HCT116 (cell line): Measurements from ENCODE around the gene QRICH1. TPM values are rescaled to one million over a fixed set of nuclear protein-coding genes. Genes with fewer than 3 reads are reported as not detected.

Source experiments
- ATAC-seq: fragments of 200-7000 bp; cut with Tn5 transposase; 2 replicates; pipeline ENCODE4 v1.9.1; 2020; ENCODE audit warnings: mild to moderate bottlenecking, moderate library complexity
- BruUV-seq: library from RNA; stranded (reverse); fragments of 400-500 nt; replicated peaks from 2 replicates; lab custom pipeline; 2021; lab: Mats Ljungman, UMichigan
- CTCF ChIA-PET: fragments of 300-600 bp; sonication (Branson Sonifier 250); formaldehyde crosslinking; loops from one replicate; lab custom pipeline; 2021; ENCODE audit warnings: antibody characterized with exemption; lab: Charles Lee
- POLR2A ChIA-PET: fragments of 300-600, 350-600 bp; sonication (Branson Sonifier 250); formaldehyde crosslinking; loops from one replicate; lab custom pipeline; 2021; ENCODE audit warnings: antibody characterized with exemption; lab: Charles Lee
- RAD21 ChIA-PET, 2 experiments: fragments of 300-600 bp; sonication (Branson Sonifier 250); formaldehyde crosslinking; loops; one replicate each; lab custom pipeline; 2023; ENCODE audit warnings: low total read pairs in 2 of 2; ENCODE audit not compliant: uncharacterized antibody in 2 of 2, unreplicated experiment in 2 of 2, low non-redundant PET in 1 of 2; lab: Charles Lee
- DNase-seq: peaks from one replicate; pipeline ENCODE4 v3.0.0-alpha.2; 2010; ENCODE audit warnings: low read depth, low spot score
- H2AFZ ChIP-seq: fragments of 200-600 bp; shearing (Covaris generic), sonication (generic); 2 replicates; pipeline ENCODE4 v1.6.1; 2017; ENCODE audit warnings: low read depth, mixed run types, mixed read lengths, antibody characterized with exemption, low read length; ENCODE audit not compliant: poor library complexity, severe bottlenecking
- H3K27ac ChIP-seq: 2 replicates; pipeline ENCODE4 v1.5.1; 2012; ENCODE audit warnings: low read depth, low read length
- H3K27me3 ChIP-seq: fragments of 200-600 bp; sonication (generic); 2 replicates; pipeline ENCODE4 v1.6.1; 2016; ENCODE audit warnings: mixed run types, low read length, mixed read lengths; ENCODE audit not compliant: insufficient read depth
- H3K36me3 ChIP-seq, 2 experiments: fragments of 200-500 bp in 1 of 2; fragments of 200-600 bp in 1 of 2; sonication (Bioruptor generic) in 1 of 2; sonication (generic) in 1 of 2; 2 replicates each; pipeline versions ENCODE4 v1.5.1 to v1.6.1; 2014 to 2016; ENCODE audit warnings: low read length in 2 of 2, inconsistent platforms in 1 of 2, mixed read lengths in 1 of 2, mixed run types in 1 of 2; ENCODE audit not compliant: insufficient read depth in 2 of 2, control insufficient read depth in 1 of 2
- H3K4me1 ChIP-seq, 2 experiments: fragments of 200-600 bp in 1 of 2; sonication (generic) in 1 of 2; 2 replicates each; pipeline versions ENCODE4 v1.5.1 to v1.6.1; 2012 to 2017; ENCODE audit warnings: low read length in 2 of 2, inconsistent platforms in 1 of 2, mild to moderate bottlenecking in 1 of 2, mixed read lengths in 1 of 2, mixed run types in 1 of 2, moderate library complexity in 1 of 2; ENCODE audit not compliant: insufficient read depth in 2 of 2, control insufficient read depth in 1 of 2
- H3K4me2 ChIP-seq: fragments of 200-600 bp; sonication (generic); 2 replicates; pipeline ENCODE4 v1.6.1; 2017; ENCODE audit warnings: mixed run types, low read length, mixed read lengths
- H3K4me3 ChIP-seq, 2 experiments: fragments of 200-600 bp in 1 of 2; sonication (generic) in 1 of 2; replicated peaks in 1 of 2; 2 replicates each; pipeline ENCODE4 v1.5.1; 2011 to 2016; ENCODE audit warnings: low read length in 2 of 2, control low read depth in 1 of 2, low read depth in 1 of 2, mild to moderate bottlenecking in 1 of 2, mixed read lengths in 1 of 2, mixed run types in 1 of 2
- H3K79me2 ChIP-seq: fragments of 200-600 bp; sonication (generic); 2 replicates; pipeline ENCODE4 v1.6.1; 2017; ENCODE audit warnings: mild to moderate bottlenecking, mixed run types, low read length, moderate library complexity, mixed read lengths; ENCODE audit not compliant: insufficient read depth
- H3K9ac ChIP-seq: fragments of 200-600 bp; sonication (generic); 2 replicates; pipeline ENCODE4 v1.6.1; 2016; ENCODE audit warnings: low read length, mixed read lengths
- H3K9me2 ChIP-seq: fragments of 200-600 bp; sonication (generic), shearing (Covaris generic); 2 replicates; pipeline ENCODE4 v1.6.1; 2017; ENCODE audit warnings: mixed run types, mild to moderate bottlenecking, moderate library complexity; ENCODE audit not compliant: insufficient read depth
- H3K9me3 ChIP-seq, 2 experiments: fragments of 200-500 bp in 1 of 2; fragments of 200-600 bp in 1 of 2; sonication (Bioruptor generic) in 1 of 2; sonication (generic) in 1 of 2; 2 replicates each; pipeline ENCODE4 v1.6.1; 2014 to 2017; ENCODE audit warnings: low read length in 2 of 2, mixed read lengths in 2 of 2, inconsistent platforms in 1 of 2, low read depth in 1 of 2, mild to moderate bottlenecking in 1 of 2, mixed run types in 1 of 2, moderate library complexity in 1 of 2; ENCODE audit not compliant: control insufficient read depth in 1 of 2, insufficient read depth in 1 of 2
- H4K20me1 ChIP-seq: fragments of 200-600 bp; sonication (generic), shearing (Covaris generic); 2 replicates; pipeline ENCODE4 v1.6.1; 2017; ENCODE audit warnings: mixed run types, mild to moderate bottlenecking, moderate library complexity; ENCODE audit not compliant: insufficient read depth
- ATF3 ChIP-seq: IDR thresholded peaks from 2 replicates; pipeline ENCODE4 v1.6.1; 2012
- CTCF ChIP-seq, 3 experiments: fragments of 200-600 bp in 1 of 3; sonication (generic) in 1 of 3; IDR thresholded peaks in 2 of 3; conservative IDR thresholded peaks in 1 of 3; 2 replicates each; pipeline ENCODE4 v1.5.1; 2012 to 2017; ENCODE audit warnings: low read depth in 2 of 3, low read length in 2 of 3, antibody characterized with exemption in 1 of 3, borderline replicate concordance in 1 of 3, control low read depth in 1 of 3, mild to moderate bottlenecking in 1 of 3, mixed read lengths in 1 of 3, mixed run types in 1 of 3, moderate library complexity in 1 of 3; ENCODE audit not compliant: insufficient read depth in 1 of 3
- ELF1 ChIP-seq: IDR thresholded peaks from 2 replicates; pipeline ENCODE4 v1.6.1; 2012; ENCODE audit warnings: low read depth, borderline replicate concordance
- REST ChIP-seq: IDR thresholded peaks from 2 replicates; pipeline ENCODE4 v1.6.1; 2012; ENCODE audit warnings: low read depth
- intact Hi-C: fragments of 100-400 bp; cut with micrococcal nuclease; formaldehyde crosslinking; loops from 2 replicates; pipeline ENCODE4 v1.10.0; 2022
- total RNA-seq: library from RNA; stranded (reverse); gene quantifications from one replicate; pipeline ENCODE4 v1.2.1, GENCODE V29; 2021; ENCODE audit not compliant: unreplicated experiment
- TF ChIP-seq, protein P1 (sequence below): IDR thresholded peaks from 2 replicates; pipeline ENCODE4 v1.6.1; 2012

Gene QRICH1
- total RNA-seq, 1 experiment from 2014 or later: 105 TPM

GRCh38 chr3:49005998-49006397 is 87.9 kb downstream of the QRICH1 start:
- intact Hi-C loops: no loop called here
- Histone ChIP-seq H3K4me3 (peak overlapping the region; percentile 72 to 86), H3K9me3 (no peaks in the 10 kb centered on the region), H4K20me1 (no peaks in the 10 kb centered on the region), H3K4me2 (peak overlapping the region; percentile 91), H2AFZ (no peak overlapping the region), H3K27ac (peak overlapping the region; percentile 99), H3K36me3 (peaks cover 0 to 3% of the 10 kb centered on the region in 2 experiments; a peak in 1 of 4 replicates), H3K9me2 (no peaks in the 10 kb centered on the region), H3K9ac (peak overlapping the region; percentile 99; the same call in 1 of the 2 replicates), H3K4me1 (peaks cover 3 to 26% of the 10 kb centered on the region in 2 experiments; a peak in 3 of 4 replicates), H3K27me3 (no peaks in the 10 kb centered on the region), H3K79me2 (peaks cover 36% of the 10 kb centered on the region)
- ChIA-PET POLR2A (interaction anchor here (2.2 to 2.6 kb wide), 2 partner anchors 15 kb away, joined by 26 to 52 read pairs; partner anchors contain the start of genes NDUFAF3 and P4HTM), RAD21 (interaction anchor here in 1 of 2 experiments (1.9 kb wide), 1 partner anchor 18 kb away, joined by 7 read pairs; no protein-coding TSS in a partner anchor), CTCF (no interaction called here)
- ATAC-seq (no peak), DNase-seq (no peak)
- TF ChIP-seq ATF3 (no peak), ELF1 (no peak), CTCF (IDR thresholded peaks at IDR 0.05 in 2 of 3, conservative IDR thresholded peaks at IDR 0.05 in 1 of 3; ENCODE audit: borderline replicate concordance in 1 of 3, insufficient read depth in 1 of 3, low read depth in 2 of 3, low read length in 2 of 3) (no peak), REST (no peak)
- TF ChIP-seq, protein P1, sequence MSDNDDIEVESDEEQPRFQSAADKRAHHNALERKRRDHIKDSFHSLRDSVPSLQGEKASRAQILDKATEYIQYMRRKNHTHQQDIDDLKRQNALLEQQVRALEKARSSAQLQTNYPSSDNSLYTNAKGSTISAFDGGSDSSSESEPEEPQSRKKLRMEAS: no peak
- no TSS peak for BruUV-seq
